ENCODE results near the gene SPTBN1. TPM values are rescaled to one million over a fixed set of nuclear protein-coding genes. Genes with fewer than 3 reads are reported as not detected.

Gene SPTBN1
- total RNA-seq, 1 experiment from 2014 or later = 75.4 TPM

DNA sequence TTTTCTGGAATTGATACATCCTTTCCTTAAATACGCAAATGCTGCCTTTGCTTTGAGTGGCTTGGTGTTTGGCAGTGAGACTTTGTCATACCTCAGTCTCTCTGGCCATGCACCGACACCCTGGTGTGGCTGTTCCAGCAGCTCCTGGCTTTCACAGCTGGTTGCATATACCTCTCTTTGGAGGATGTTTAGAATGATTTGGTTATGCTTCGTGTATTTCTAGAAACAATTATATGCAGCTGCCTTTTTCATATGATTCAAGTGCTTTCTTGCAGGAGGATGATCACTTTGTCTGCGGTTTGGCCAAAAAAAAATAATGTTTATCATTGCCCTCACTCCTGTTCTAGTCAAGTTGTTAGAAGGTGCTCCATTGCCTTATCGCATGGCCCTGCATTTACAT lies 172.3 kb downstream of the SPTBN1 start:
- Histone ChIP-seq H3K9me3 (no peaks in the 10 kb centered on the region), H3K4me3 (no peak overlapping the region), H3K36me3 (peaks cover 91% of the 10 kb centered on the region), H3K27me3 (no peaks in the 10 kb centered on the region)
- DNase-seq = no peak

DNA sequence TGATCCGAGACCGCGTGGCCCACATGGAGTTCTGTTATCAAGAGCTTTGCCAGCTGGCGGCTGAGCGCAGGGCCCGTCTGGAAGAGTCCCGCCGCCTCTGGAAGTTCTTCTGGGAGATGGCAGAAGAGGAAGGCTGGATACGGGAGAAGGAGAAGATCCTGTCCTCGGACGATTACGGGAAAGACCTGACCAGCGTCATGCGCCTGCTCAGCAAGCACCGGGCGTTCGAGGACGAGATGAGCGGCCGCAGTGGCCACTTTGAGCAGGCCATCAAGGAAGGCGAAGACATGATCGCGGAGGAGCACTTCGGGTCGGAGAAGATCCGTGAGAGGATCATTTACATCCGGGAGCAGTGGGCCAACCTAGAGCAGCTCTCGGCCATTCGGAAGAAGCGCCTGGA lies 172.8 kb downstream of the SPTBN1 start:
- no peak for DNase-seq
- Histone ChIP-seq H3K4me3 (no peak overlapping the region), H3K36me3 (peaks cover 91% of the 10 kb centered on the region), H3K27me3 (no peaks in the 10 kb centered on the region), H3K9me3 (no peaks in the 10 kb centered on the region)

DNA sequence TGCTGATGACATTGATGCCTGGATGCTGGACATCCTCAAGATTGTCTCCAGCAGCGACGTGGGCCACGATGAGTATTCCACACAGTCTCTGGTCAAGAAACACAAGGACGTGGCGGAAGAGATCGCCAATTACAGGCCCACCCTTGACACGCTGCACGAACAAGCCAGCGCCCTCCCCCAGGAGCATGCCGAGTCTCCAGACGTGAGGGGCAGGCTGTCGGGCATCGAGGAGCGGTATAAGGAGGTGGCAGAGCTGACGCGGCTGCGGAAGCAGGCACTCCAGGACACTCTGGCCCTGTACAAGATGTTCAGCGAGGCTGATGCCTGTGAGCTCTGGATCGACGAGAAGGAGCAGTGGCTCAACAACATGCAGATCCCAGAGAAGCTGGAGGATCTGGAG lies 173.3 kb downstream of the SPTBN1 start:
- DNase-seq = no peak
- Histone ChIP-seq H3K27me3 (no peaks in the 10 kb centered on the region), H3K4me3 (no peak overlapping the region), H3K9me3 (no peaks in the 10 kb centered on the region), H3K36me3 (peaks cover 93% of the 10 kb centered on the region)

DNA sequence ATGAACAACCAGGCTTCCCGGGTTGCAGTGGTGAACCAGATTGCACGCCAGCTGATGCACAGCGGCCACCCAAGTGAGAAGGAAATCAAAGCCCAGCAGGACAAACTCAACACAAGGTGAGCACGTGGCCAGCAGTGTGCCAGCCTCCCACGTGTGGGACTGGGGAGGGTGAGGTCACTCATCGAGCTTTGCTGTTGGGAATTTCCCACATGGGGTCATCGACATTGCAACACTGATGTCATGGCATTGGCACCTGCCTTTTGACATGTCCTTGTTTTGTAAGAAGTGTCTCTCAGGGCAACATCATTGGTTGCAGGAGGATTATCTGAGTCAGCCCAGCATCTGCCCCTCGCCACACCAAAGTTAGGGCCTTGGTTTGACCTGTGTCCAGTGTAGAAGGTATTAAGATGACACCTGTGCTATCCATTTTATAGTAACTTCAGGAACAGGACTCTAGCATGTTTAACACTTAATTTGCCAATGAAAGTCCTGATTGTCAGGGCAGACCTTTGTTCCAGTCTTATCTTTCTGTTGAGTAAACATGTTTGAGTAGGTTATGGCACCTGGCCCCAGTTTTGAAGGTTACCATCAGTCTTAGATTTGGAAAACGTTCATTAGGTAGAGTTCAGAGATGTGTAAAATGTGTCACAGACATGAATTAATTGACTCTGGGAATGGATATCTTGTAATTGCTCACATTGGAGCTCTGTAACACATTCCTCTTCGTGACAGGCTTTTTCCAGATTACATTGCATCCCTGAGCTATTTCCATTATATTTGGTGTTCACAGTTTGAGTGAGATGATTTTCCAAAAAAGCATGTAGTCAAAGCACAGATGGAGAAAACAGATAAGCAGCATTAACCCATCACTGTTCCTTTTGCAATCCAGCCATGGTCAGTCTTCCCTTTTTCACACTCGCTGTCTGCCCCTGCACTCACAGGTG lies 174.1 kb downstream of the SPTBN1 start:
- DNase-seq = peak; percentile 31
- H3K4me3 ChIP-seq = no peak overlapping the region
- H3K36me3 ChIP-seq = peaks cover 91% of the 10 kb centered on the region
- no peaks in the 10 kb centered on the region for H3K27me3 ChIP-seq
- no peaks in the 10 kb centered on the region for H3K9me3 ChIP-seq

DNA sequence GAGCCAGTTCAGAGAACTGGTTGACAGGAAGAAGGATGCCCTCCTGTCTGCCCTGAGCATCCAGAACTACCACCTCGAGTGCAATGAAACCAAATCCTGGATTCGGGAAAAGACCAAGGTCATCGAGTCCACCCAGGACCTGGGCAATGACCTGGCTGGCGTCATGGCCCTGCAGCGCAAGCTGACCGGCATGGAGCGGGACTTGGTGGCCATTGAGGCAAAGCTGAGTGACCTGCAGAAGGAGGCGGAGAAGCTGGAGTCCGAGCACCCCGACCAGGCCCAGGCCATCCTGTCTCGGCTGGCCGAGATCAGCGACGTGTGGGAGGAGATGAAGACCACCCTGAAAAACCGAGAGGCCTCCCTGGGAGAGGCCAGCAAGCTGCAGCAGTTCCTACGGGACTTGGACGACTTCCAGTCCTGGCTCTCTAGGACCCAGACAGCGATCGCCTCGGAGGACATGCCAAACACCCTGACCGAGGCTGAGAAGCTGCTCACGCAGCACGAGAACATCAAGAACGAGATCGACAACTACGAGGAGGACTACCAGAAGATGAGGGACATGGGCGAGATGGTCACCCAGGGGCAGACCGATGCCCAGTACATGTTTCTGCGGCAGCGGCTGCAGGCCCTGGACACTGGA lies 174.9 kb downstream of the SPTBN1 start:
- Histone ChIP-seq H3K9me3 (no peaks in the 10 kb centered on the region), H3K27me3 (no peaks in the 10 kb centered on the region), H3K36me3 (peaks cover 93% of the 10 kb centered on the region), H3K4me3 (no peak overlapping the region)
- no peak for DNase-seq

DNA sequence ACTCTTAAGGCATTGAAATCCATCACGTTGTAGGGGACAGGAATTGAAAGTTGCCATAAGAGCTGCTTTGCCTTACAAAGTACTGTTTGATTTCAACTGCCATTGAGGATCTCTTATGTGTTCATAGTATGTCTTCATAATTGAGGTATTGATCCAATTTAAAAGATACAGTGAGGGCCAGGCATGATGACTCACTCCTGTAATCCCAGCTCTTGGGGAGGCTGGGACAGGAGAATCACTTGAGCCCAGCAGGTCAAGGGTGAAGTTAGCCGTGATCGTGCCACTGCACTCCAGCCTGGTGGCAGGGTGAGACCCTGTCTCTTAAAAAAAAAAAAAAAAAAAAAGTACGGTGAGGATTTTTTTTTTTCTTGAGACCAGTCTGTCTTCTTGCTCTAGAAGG lies 175.6 kb downstream of the SPTBN1 start:
- H3K36me3 ChIP-seq = peaks cover 93% of the 10 kb centered on the region
- H3K9me3 ChIP-seq = no peaks in the 10 kb centered on the region
- H3K4me3 ChIP-seq = no peak overlapping the region
- no peaks in the 10 kb centered on the region for H3K27me3 ChIP-seq
- DNase-seq = no peak

DNA sequence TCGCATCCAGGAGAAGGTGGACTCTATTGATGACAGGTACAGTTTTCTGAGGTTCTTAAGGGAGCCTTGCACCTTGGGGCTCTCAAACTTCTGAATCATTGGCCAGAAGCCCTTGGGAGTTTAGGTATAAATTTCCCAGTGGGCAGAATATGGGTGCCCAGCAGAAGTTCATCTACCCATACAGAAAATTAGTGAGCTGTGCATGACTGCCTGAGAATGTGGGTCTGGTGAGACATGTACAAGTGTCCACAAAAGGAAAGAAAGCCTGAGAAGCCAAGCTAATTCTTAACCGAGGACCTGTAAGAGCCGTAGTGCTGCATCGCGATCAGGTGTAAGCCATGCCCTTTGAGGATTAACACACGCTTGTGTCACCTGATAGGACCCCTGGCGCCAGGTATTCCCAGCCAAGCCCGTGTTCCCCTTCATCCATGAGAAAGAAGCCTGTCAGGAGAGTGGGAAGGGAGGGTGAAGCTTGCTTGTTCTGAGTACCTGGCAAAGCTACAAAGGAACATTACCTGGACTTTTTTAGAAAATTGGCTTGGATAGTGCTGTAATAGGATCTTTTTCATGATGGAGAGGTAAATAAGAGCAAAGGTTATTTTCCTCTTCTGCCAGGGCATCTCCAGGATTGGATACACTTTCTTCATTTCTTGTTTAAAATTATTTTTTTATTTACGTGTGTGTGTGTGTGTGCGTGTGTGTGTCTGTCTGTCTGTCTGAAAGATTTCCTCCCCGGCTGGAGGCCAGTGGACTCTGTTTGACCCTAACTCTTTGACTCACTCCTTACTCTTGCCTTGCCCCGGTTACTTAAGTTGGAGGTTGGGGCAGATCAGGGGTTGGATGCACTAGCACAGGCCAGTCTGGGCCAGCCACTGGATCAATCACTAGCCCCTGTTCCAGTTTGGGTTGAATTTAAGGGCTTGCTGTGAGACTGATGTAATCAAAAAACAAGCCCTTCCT lies 176.9 kb downstream of the SPTBN1 start:
- Histone ChIP-seq H3K36me3 (peaks cover 93% of the 10 kb centered on the region), H3K27me3 (no peaks in the 10 kb centered on the region), H3K4me3 (no peak overlapping the region)

DNA sequence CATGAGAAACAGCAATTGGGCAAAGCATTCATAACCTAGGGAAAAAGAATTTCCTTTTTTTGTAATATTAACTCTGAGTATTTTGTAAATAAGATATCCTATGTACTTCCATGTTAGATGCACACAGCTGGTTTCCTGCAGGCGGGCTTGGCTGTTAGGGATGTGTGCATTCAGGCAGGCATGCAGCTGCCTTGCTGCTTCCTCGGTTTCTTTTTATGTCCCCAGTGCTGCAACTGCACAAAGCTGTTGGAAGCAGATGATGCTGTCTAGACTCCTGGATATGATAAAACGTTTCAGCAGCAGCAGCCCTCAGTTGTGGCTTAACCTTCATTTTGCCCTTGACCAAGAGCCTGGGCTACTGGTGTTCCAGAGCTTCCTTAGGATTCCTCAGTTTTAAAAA lies 177.9 kb downstream of the SPTBN1 start:
- peaks cover 93% of the 10 kb centered on the region for H3K36me3 ChIP-seq
- H3K4me3 ChIP-seq = no peak overlapping the region
- no peak for DNase-seq
- no peaks in the 10 kb centered on the region for H3K27me3 ChIP-seq
- no peaks in the 10 kb centered on the region for H3K9me3 ChIP-seq

More for the DNA sequence above, 176.9 kb downstream of the SPTBN1 start:
- DNase-seq = no peak
- no peaks in the 10 kb centered on the region for H3K9me3 ChIP-seq

DNA sequence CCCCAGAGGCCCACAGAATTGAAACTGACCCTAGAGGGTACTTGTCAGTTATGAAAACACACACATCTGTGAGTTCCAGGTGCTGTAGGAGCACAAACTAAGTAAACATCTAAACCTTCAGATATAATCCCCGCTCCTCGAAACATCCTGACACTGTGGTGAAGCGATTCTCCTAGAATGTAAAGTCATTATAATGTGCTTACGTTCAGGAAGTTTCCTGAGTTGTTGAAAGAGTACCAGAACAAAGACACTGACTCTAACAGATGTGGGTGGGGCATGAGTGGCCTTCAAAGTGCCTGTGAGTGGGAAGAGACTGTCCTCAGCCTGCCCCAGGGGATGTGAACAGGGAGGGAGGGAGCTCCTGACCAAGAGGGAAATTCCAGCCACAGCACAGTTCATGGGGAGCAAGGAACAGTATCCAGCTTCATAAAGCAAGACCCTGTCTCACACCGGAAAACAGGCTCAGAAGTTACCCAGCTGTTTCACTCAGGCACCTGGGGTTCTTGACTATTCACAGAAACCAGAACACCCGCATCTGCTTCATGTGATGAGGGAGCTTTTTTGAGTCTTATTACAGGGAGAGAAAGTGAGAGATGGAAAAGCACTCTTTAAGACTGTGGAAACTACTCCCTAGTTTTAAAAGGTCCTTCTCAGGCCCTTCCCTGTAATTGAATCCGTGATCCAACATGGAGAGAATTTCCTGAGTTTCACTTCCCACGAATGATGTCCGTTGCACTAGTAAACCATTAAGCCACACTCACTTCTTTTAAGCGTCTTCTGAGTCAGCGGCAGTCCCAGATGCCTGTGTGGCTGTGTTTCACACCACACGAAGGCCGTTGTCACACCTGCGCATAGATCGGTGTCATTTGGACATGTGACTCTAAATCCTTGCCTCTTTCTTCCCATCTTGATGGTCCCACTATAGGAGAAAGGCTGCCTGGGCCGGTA lies 178.7 kb downstream of the SPTBN1 start:
- Histone ChIP-seq H3K27me3 (no peaks in the 10 kb centered on the region), H3K4me3 (no peak overlapping the region), H3K9me3 (no peaks in the 10 kb centered on the region), H3K36me3 (peaks cover 93% of the 10 kb centered on the region)
- no peak for DNase-seq

DNA sequence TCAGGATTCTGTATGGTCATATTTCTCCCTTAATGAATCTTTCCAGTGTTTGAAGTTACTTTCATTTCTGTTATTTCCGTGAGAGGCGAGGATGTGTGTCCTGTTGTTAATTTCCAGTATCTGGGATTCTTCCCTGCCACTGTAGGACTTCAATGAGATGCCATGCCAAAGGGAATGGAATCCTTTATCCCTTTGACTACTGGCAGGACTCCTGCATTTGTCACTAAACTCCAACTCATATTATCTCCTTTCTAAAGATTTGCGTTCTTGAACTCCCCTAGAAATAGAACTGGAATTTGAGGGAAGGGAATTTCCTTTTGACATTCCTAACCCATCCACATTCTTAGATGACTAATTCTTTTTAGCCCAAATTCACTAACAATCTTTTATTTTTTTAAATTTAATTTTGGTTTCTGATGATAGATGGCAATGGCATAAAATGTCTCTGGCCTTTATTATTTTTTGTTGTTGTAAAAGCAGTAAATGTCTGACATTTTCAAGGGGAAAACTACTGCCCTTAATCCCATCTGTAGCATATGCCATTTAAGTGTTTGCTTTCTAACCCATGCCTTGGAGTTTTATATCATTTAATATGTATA lies 179.5 kb downstream of the SPTBN1 start:
- H3K4me3 ChIP-seq = no peak overlapping the region
- no peak for DNase-seq
- H3K9me3 ChIP-seq = no peaks in the 10 kb centered on the region
- H3K27me3 ChIP-seq = no peaks in the 10 kb centered on the region
- peaks cover 93% of the 10 kb centered on the region for H3K36me3 ChIP-seq

DNA sequence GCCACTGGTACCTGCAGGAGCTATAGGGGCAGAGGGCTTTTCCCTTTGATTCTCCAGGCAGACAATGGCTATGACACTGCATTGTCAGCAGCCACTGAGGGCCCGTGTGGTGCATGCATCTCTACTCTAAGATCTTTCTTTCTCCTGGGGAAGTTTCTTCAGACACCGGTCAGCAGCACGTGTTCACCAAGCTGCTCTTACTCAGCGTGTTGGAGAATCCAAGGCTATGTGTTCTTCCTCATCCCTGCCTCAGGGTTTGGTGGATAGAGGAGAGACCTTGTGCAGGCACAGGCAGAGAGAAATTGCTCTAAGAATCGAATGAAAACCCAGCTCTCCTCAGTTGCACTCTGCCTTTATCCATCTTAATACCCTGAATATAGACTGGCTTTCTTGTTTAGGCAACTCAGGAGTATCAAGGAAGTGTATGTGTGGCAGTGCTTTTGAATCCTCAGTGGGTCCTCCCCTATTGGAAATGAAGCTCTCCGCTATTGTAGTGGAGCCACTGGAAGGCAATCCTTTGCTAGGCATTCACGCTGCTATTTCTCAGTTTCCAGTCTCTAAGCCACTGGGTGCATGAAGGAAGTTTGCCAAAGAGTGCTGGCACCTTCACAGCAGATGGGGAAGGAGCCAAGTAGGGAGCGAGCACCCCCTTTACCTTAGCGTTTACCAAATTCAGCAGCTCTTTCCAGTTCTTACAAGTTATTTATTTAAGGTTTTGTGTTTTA lies 180.4 kb downstream of the SPTBN1 start:
- no peak for DNase-seq
- H3K36me3 ChIP-seq = peaks cover 91% of the 10 kb centered on the region
- H3K9me3 ChIP-seq = no peaks in the 10 kb centered on the region
- no peak overlapping the region for H3K4me3 ChIP-seq
- H3K27me3 ChIP-seq = no peaks in the 10 kb centered on the region

DNA sequence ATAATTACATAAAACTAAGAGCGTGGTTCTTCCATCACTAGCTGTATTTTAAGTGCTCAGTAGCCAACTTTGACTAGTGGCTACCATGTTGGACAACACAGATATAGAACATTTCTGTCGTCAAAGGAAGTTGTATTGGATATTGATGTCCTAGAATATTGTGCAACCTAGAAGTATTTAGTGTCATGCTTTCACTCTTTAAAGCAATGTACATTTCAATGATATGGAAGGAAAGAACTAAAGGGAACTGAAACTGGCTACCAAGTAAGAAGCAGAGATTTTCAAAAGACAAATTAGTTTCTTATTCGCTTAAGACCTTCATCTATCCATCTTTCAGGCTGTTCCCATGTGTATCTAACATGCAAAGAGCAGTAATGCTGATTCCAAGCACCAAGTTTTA lies 182.0 kb downstream of the SPTBN1 start:
- H3K9me3 ChIP-seq = no peaks in the 10 kb centered on the region
- H3K4me3 ChIP-seq = no peak overlapping the region
- H3K36me3 ChIP-seq = peaks cover 88% of the 10 kb centered on the region
- no peak for DNase-seq
- H3K27me3 ChIP-seq = no peaks in the 10 kb centered on the region

DNA sequence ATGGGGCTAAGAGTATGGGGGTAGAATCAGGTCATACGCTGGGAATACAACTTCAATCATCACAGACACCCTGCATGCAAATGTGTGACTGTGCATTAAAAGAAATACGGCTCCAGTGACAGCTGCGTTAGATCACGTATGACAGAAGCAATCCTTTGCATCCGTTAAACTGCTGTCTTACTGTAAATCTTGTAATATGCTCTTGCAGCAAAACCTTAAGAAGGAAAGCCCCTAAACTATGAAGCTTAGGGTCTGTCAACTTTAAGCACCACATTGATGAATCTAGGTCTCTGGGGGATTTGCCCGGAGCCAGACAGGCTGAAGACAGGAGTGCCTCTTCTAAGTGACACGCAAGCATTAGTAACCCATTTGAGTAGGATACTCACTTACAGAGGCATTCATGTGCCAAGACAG lies 182.7 kb downstream of the SPTBN1 start:
- Histone ChIP-seq H3K9me3 (no peaks in the 10 kb centered on the region), H3K4me3 (no peak overlapping the region), H3K36me3 (peaks cover 86% of the 10 kb centered on the region), H3K27me3 (no peaks in the 10 kb centered on the region)
- DNase-seq = no peak

DNA sequence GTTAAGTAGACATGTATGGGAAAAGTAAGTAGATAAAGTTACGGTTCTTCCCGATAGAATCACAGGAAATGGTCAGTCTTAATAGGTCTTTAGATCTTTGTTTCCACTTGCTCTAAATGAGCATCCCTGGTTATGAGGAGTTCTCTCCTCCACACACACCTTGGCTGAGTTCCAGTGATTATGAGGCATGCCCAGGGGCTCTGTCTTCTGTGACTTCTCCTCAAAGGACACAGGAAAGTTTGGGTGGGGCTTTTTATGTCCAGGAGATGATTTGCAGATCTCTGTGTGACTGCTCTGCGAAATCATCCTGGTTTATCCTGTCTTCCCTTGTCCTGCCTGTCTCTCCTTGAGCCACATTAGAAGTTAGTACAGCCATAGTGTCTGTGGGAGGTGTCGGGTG lies 183.5 kb downstream of the SPTBN1 start:
- Histone ChIP-seq H3K4me3 (no peak overlapping the region), H3K9me3 (no peaks in the 10 kb centered on the region), H3K36me3 (peaks cover 86% of the 10 kb centered on the region), H3K27me3 (no peaks in the 10 kb centered on the region)
- no peak for DNase-seq

All from MG63 (cell line).